Measurements from ENCODE around the gene HYAL2.

DNA sequence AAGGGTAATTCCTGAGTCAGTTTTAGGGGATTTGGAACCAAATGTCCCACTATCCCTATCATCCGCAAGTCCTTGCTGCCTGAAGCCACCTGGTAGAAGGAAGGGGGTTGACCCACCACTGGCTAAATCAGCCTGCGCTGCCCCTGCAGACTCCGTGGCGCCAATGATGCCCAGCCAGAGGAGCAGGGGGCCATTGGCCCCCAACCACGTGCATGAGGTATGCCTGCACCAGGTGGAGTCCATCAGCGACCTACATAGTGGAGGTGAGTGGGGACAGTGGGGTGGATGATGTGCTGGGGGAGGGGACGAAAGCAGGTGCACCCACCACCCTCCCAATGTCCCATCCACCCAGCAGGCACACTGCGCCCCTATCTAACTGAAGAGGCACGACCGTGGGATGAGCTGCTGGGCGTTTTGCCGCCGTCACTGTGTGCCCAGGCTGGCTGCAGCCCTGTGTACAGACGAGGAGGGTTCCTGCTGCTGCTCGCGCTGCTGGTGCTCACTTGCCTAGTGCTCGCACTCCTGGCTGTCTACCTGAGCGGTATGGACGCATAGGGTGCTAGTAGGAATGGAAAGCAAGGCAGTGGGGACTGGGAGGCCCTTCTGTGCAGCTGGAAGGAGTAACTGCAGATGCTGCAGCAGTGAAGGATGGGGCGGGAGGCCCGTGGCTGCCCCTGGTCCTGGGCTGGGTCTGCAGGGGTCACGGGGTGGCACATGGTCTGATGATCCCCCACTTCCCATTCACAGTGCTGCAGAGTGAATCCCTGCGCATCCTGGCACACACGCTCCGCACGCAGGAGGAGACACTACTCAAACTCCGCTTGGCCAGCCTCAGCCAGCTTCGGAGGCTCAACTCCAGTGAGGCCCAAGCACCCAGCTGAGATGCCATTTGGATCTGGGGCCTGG lies 36.0 kb downstream of the HYAL2 start:
- TF ChIP-seq, protein P1, sequence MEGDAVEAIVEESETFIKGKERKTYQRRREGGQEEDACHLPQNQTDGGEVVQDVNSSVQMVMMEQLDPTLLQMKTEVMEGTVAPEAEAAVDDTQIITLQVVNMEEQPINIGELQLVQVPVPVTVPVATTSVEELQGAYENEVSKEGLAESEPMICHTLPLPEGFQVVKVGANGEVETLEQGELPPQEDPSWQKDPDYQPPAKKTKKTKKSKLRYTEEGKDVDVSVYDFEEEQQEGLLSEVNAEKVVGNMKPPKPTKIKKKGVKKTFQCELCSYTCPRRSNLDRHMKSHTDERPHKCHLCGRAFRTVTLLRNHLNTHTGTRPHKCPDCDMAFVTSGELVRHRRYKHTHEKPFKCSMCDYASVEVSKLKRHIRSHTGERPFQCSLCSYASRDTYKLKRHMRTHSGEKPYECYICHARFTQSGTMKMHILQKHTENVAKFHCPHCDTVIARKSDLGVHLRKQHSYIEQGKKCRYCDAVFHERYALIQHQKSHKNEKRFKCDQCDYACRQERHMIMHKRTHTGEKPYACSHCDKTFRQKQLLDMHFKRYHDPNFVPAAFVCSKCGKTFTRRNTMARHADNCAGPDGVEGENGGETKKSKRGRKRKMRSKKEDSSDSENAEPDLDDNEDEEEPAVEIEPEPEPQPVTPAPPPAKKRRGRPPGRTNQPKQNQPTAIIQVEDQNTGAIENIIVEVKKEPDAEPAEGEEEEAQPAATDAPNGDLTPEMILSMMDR (IDR thresholded peaks at IDR 0.05; ENCODE audit: low read depth, low read length), result no peak
- TF ChIP-seq, protein P2, sequence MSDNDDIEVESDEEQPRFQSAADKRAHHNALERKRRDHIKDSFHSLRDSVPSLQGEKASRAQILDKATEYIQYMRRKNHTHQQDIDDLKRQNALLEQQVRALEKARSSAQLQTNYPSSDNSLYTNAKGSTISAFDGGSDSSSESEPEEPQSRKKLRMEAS (IDR thresholded peaks at IDR 0.05; ENCODE audit: low read depth, low read length), result no peak

All from NB4 (cell line).